H9 (cell line): Measurements from ENCODE around the gene TRAPPC4. TPM values are rescaled to one million over a fixed set of nuclear protein-coding genes. Genes with fewer than 3 reads are reported as not detected.

Experiments used
- DNase-seq: peaks from one replicate; pipeline ENCODE4 v3.0.0-alpha.2; 2017
- H2AFZ ChIP-seq: one replicate; pipeline ENCODE4 v1.6.1; 2013; ENCODE audit warnings: mild to moderate bottlenecking, low read length, control low read depth, moderate library complexity
- H2AK5ac ChIP-seq: 2 replicates; pipeline ENCODE4 v1.6.1; 2013; ENCODE audit warnings: low read length, control low read depth, mixed read lengths; ENCODE audit not compliant: insufficient read length
- H2BK120ac ChIP-seq: one replicate; pipeline ENCODE4 v1.6.1; 2013; ENCODE audit warnings: low read depth, mild to moderate bottlenecking, low read length, control low read depth, inconsistent platforms; ENCODE audit not compliant: poor library complexity, severe bottlenecking
- H2BK12ac ChIP-seq: 2 replicates; pipeline ENCODE4 v1.6.1; 2013; ENCODE audit warnings: low read length, control low read depth, mixed read lengths, low read depth; ENCODE audit not compliant: insufficient read length
- H2BK15ac ChIP-seq: 2 replicates; pipeline ENCODE4 v1.6.1; 2013; ENCODE audit warnings: low read depth, low read length, control low read depth
- H2BK20ac ChIP-seq: one replicate; pipeline ENCODE4 v1.6.1; 2013; ENCODE audit warnings: low read depth, mild to moderate bottlenecking, low read length, control low read depth, inconsistent platforms; ENCODE audit not compliant: poor library complexity, severe bottlenecking
- H2BK5ac ChIP-seq: 2 replicates; pipeline ENCODE4 v1.6.1; 2013; ENCODE audit warnings: low read length, control low read depth, mixed read lengths; ENCODE audit not compliant: insufficient read length
- H3K14ac ChIP-seq: 2 replicates; pipeline ENCODE4 v1.6.1; 2013; ENCODE audit warnings: low read length, control low read depth; ENCODE audit not compliant: insufficient read depth
- H3K18ac ChIP-seq: 2 replicates; pipeline ENCODE4 v1.6.1; 2013; ENCODE audit warnings: low read depth, mild to moderate bottlenecking, mixed read lengths, low read length, control low read depth; ENCODE audit not compliant: insufficient read length
- H3K23ac ChIP-seq: 2 replicates; pipeline ENCODE4 v1.6.1; 2013; ENCODE audit warnings: low read length, control low read depth, mixed read lengths, low read depth; ENCODE audit not compliant: insufficient read length
- H3K23me2 ChIP-seq: 2 replicates; pipeline ENCODE4 v1.6.1; 2013; ENCODE audit warnings: low read depth, mild to moderate bottlenecking, mixed read lengths, low read length, control low read depth; ENCODE audit not compliant: insufficient read length, poor library complexity, severe bottlenecking
- H3K27ac ChIP-seq: 2 replicates; pipeline ENCODE4 v1.5.1; 2013; ENCODE audit warnings: low read length, control low read depth, mixed read lengths, low read depth; ENCODE audit not compliant: insufficient read length
- H3K27me3 ChIP-seq: 2 replicates; pipeline ENCODE4 v1.6.1; 2013; ENCODE audit warnings: low read length, control low read depth, inconsistent platforms; ENCODE audit not compliant: insufficient read depth
- H3K4ac ChIP-seq: 2 replicates; pipeline ENCODE4 v1.6.1; 2013; ENCODE audit warnings: low read depth, mild to moderate bottlenecking, control low read depth, inconsistent platforms, low read length, moderate library complexity
- H3K4me1 ChIP-seq: 2 replicates; pipeline ENCODE4 v1.6.1; 2013; ENCODE audit warnings: low read length, control low read depth, inconsistent platforms; ENCODE audit not compliant: insufficient read depth
- H3K4me2 ChIP-seq: 2 replicates; pipeline ENCODE4 v1.6.1; 2013; ENCODE audit warnings: low read length, control low read depth, mixed read lengths; ENCODE audit not compliant: insufficient read length, insufficient read depth
- H3K56ac ChIP-seq: 2 replicates; pipeline ENCODE4 v1.6.1; 2013; ENCODE audit warnings: low read depth, mild to moderate bottlenecking, mixed read lengths, low read length, control low read depth; ENCODE audit not compliant: insufficient read length
- H3K79me1 ChIP-seq: 2 replicates; pipeline ENCODE4 v1.6.1; 2013; ENCODE audit warnings: low read depth, mild to moderate bottlenecking, moderate library complexity, low read length, control low read depth, inconsistent platforms; ENCODE audit not compliant: insufficient read depth, poor library complexity, severe bottlenecking
- H3K79me2 ChIP-seq: 2 replicates; pipeline ENCODE4 v1.6.1; 2013; ENCODE audit warnings: low read length, control low read depth, inconsistent platforms; ENCODE audit not compliant: insufficient read depth
- H3K9ac ChIP-seq: 2 replicates; pipeline ENCODE4 v1.6.1; 2013; ENCODE audit warnings: low read length, control low read depth, mixed read lengths; ENCODE audit not compliant: insufficient read length; ENCODE audit errors: extremely low read depth
- H3K9me3 ChIP-seq: one replicate; pipeline ENCODE4 v1.6.1; 2013; ENCODE audit warnings: low read depth, low read length, inconsistent platforms; ENCODE audit not compliant: control insufficient read depth
- H3T11ph ChIP-seq: one replicate; pipeline ENCODE4 v1.6.1; 2013; ENCODE audit warnings: mild to moderate bottlenecking, low read length, control low read depth, inconsistent platforms
- H4K20me1 ChIP-seq: one replicate; pipeline ENCODE4 v1.6.1; 2013; ENCODE audit not compliant: control insufficient read depth, insufficient read length, insufficient read depth
- H4K5ac ChIP-seq: 2 replicates; pipeline ENCODE4 v1.6.1; 2013; ENCODE audit warnings: low read depth, mild to moderate bottlenecking, mixed read lengths, low read length, control low read depth; ENCODE audit not compliant: insufficient read length
- H4K8ac ChIP-seq: replicated peaks from 2 replicates; pipeline ENCODE4 v1.6.1; 2013; ENCODE audit warnings: low read length, control low read depth, mixed read lengths, low read depth; ENCODE audit not compliant: insufficient read length
- H4K91ac ChIP-seq: 2 replicates; pipeline ENCODE4 v1.6.1; 2013; ENCODE audit warnings: low read depth, mild to moderate bottlenecking, moderate library complexity, mixed read lengths, low read length, control low read depth; ENCODE audit not compliant: insufficient read length
- H3K27ac Mint-ChIP-seq, 3 experiments: 2 replicates in 2 of 3; 3 replicates in 1 of 3; pipeline ENCODE4 v1.8.0; 2020 to 2021; ENCODE audit warnings: mixed read lengths in 3 of 3, mild to moderate bottlenecking in 1 of 3, moderate library complexity in 1 of 3
- H3K27me3 Mint-ChIP-seq: 2 replicates; pipeline ENCODE4 v1.8.0; 2021; ENCODE audit warnings: low read depth, mild to moderate bottlenecking, moderate library complexity, mixed read lengths
- H3K36me3 Mint-ChIP-seq, 3 experiments: 2 replicates in 2 of 3; 3 replicates in 1 of 3; pipeline ENCODE4 v1.8.0; 2020 to 2021; ENCODE audit warnings: low read depth in 3 of 3, mixed read lengths in 3 of 3; ENCODE audit not compliant: insufficient read depth in 1 of 3
- H3K4me1 Mint-ChIP-seq, 2 experiments: 2 replicates each; pipeline ENCODE4 v1.8.0; 2020; ENCODE audit warnings: mixed read lengths in 2 of 2
- H3K4me3 Mint-ChIP-seq, 2 experiments: 2 replicates in 1 of 2; 3 replicates in 1 of 2; pipeline ENCODE4 v1.8.0; 2020 to 2021; ENCODE audit warnings: mild to moderate bottlenecking in 2 of 2, mixed read lengths in 2 of 2, moderate library complexity in 1 of 2
- H3K9me3 Mint-ChIP-seq, 2 experiments: 2 replicates in 1 of 2; 3 replicates in 1 of 2; pipeline ENCODE4 v1.8.0; 2020; ENCODE audit warnings: mild to moderate bottlenecking in 2 of 2, mixed read lengths in 2 of 2, moderate library complexity in 1 of 2
- CTCF ChIP-seq: fragments of 200-600 bp; sonication (generic); conservative IDR thresholded peaks from 3 replicates; pipeline ENCODE4 v1.8.0; 2021; ENCODE audit warnings: antibody characterized with exemption, mild to moderate bottlenecking
- WGBS: extraction: QIAGEN DNeasy Blood & Tissue Kit; methylation state at CpG from one replicate; pipeline ENCODE4 v1.1.7; 2013; ENCODE audit warnings: missing lambda C conversion rate, low lambda C conversion rate, mixed read lengths; ENCODE audit not compliant: insufficient read length; ENCODE audit errors: extremely low coverage; 5-methylcytosine and 5-hydroxymethylcytosine counted together
- total RNA-seq: library from RNA; stranded (reverse); gene quantifications from 2 replicates; pipeline ENCODE4 v1.2.1, GENCODE V29; 2021

Gene TRAPPC4
- total RNA-seq, 1 experiment from 2014 or later, result 82.8 TPM

- Mint-ChIP-seq H3K4me1 (peaks cover 0 to 6% of the 10 kb centered on the region in 2 experiments; a peak in 2 of 4 replicates), H3K27me3 (no peaks in the 10 kb centered on the region), H3K4me3 (no peak overlapping the region), H3K9me3 (no peaks in the 10 kb centered on the region), H3K27ac (no peak overlapping the region; a peak in 1 of 7 replicates), H3K36me3 (peaks cover 54 to 92% (median 76%) of the 10 kb centered on the region in 3 experiments; a peak in 6 of 7 replicates)
- no peak overlapping the region for H3T11ph ChIP-seq
- H2BK5ac ChIP-seq, result no peak overlapping the region
- no peak for DNase-seq
- H2AK5ac ChIP-seq, result no peak overlapping the region
- H3K18ac ChIP-seq, result no peak overlapping the region
- H2BK20ac ChIP-seq, result no peak overlapping the region
- H4K5ac ChIP-seq, result no peak overlapping the region
- H3K56ac ChIP-seq, result no peak overlapping the region
- TF ChIP-seq CTCF, result no peak
- no peak overlapping the region for H4K8ac ChIP-seq
- H3K4ac ChIP-seq, result no peak overlapping the region
- no peak overlapping the region for H3K14ac ChIP-seq
- H3K4me2 ChIP-seq, result no peak overlapping the region
- H3K79me2 ChIP-seq, result no peaks in the 10 kb centered on the region
- no peaks in the 10 kb centered on the region for H3K9me3 ChIP-seq
- H3K9ac ChIP-seq, result no peak overlapping the region
- H3K27me3 ChIP-seq, result no peaks in the 10 kb centered on the region
- no peaks in the 10 kb centered on the region for H3K23me2 ChIP-seq
- no peak overlapping the region for H2BK15ac ChIP-seq
- no peak overlapping the region for H4K91ac ChIP-seq
- H3K4me1 ChIP-seq, result no peaks in the 10 kb centered on the region
- H3K23ac ChIP-seq, result no peak overlapping the region
- H2BK12ac ChIP-seq, result no peak overlapping the region
- no peak overlapping the region for H3K27ac ChIP-seq
- no peaks in the 10 kb centered on the region for H4K20me1 ChIP-seq
- H2BK120ac ChIP-seq, result no peak overlapping the region
- H2AFZ ChIP-seq, result no peak overlapping the region
- no CpG with 5 or more reads among the region's 6 CpGs for WGBS
- peaks cover 2% of the 10 kb centered on the region for H3K79me1 ChIP-seq
Measured at GRCh38 chr11:119011476-119012053, 7.0 kb upstream of the TRAPPC4 start.
